Neural cell (in vitro differentiated cells): ENCODE measurements around the gene SYCP2. TPM values are rescaled to one million over a fixed set of nuclear protein-coding genes. Genes with fewer than 3 reads are reported as not detected.

Experiments
- H2AFZ ChIP-seq: fragments of 200-600, 300-800 bp; sonication (generic), shearing (Covaris generic); 2 replicates; pipeline ENCODE4 v1.6.0; 2014; ENCODE audit warnings: low read depth, mild to moderate bottlenecking, antibody characterized with exemption, low read length, moderate library complexity
- H3F3A ChIP-seq: fragments of 200-600 bp; shearing (Covaris generic); 2 replicates; pipeline ENCODE4 v1.6.1; 2016; ENCODE audit warnings: mild to moderate bottlenecking, moderate library complexity, mixed read lengths, antibody characterized with exemption, low read length; ENCODE audit not compliant: insufficient read depth, poor library complexity, severe bottlenecking
- H3K27ac ChIP-seq: fragments of 200-600, 300-800 bp; sonication (generic), shearing (Covaris generic); 2 replicates; pipeline ENCODE4 v1.5.1; 2014; ENCODE audit warnings: mild to moderate bottlenecking, low read length, moderate library complexity
- H3K27me3 ChIP-seq: fragments of 300-800, 200-600 bp; sonication (generic), shearing (Covaris generic); 2 replicates; pipeline ENCODE4 v1.6.0; 2014; ENCODE audit warnings: mild to moderate bottlenecking, low read depth, low read length, moderate library complexity; ENCODE audit not compliant: insufficient read depth
- H3K36me3 ChIP-seq: fragments of 300-800, 200-600 bp; sonication (generic), shearing (Covaris generic); 2 replicates; pipeline ENCODE4 v1.5.1; 2014; ENCODE audit warnings: mild to moderate bottlenecking, antibody characterized with exemption, low read length, moderate library complexity; ENCODE audit not compliant: insufficient read depth
- H3K4me2 ChIP-seq: fragments of 300-800, 200-600 bp; sonication (generic), shearing (Covaris generic); 2 replicates; pipeline ENCODE4 v1.6.0; 2014; ENCODE audit warnings: mild to moderate bottlenecking, low read length
- H3K4me3 ChIP-seq: fragments of 300-800, 200-600 bp; sonication (generic), shearing (Covaris generic); 2 replicates; pipeline ENCODE4 v1.5.1; 2014; ENCODE audit warnings: mild to moderate bottlenecking, low read length, moderate library complexity
- H3K79me2 ChIP-seq: fragments of 200-600 bp; shearing (Covaris generic); replicated peaks from 2 replicates; pipeline ENCODE4 v1.6.0; 2014; ENCODE audit warnings: mild to moderate bottlenecking, low read length, moderate library complexity; ENCODE audit not compliant: insufficient read depth
- H3K9ac ChIP-seq: fragments of 300-800, 200-600 bp; sonication (generic), shearing (Covaris generic); 2 replicates; pipeline ENCODE4 v1.6.1; 2016; ENCODE audit warnings: mild to moderate bottlenecking, low read length, mixed read lengths
- H3K9me2 ChIP-seq: fragments of 200-600 bp; shearing (Covaris generic); 2 replicates; pipeline ENCODE4 v1.6.1; 2016; ENCODE audit warnings: mild to moderate bottlenecking, low read length, mixed read lengths; ENCODE audit not compliant: insufficient read depth
- H3K9me3 ChIP-seq: fragments of 200-600, 300-800 bp; sonication (generic), shearing (Covaris generic); 2 replicates; pipeline ENCODE4 v1.6.1; 2016; ENCODE audit warnings: mild to moderate bottlenecking, mixed run types, low read length, moderate library complexity, mixed read lengths
- H4K20me1 ChIP-seq: fragments of 200-600 bp; shearing (Covaris generic); 2 replicates; pipeline ENCODE4 v1.6.1; 2016; ENCODE audit warnings: mild to moderate bottlenecking, mixed run types; ENCODE audit not compliant: insufficient read depth
- CTCF ChIP-seq: fragments of 450-650 bp; IDR thresholded peaks from 2 replicates; pipeline ENCODE4 v1.5.1; 2014; ENCODE audit warnings: antibody characterized with exemption, mild to moderate bottlenecking, moderate library complexity; ENCODE audit not compliant: poor library complexity, severe bottlenecking
- EP300 ChIP-seq: fragments of 450-650 bp; conservative IDR thresholded peaks from 2 replicates; pipeline ENCODE4 v1.6.1; 2014; ENCODE audit warnings: antibody characterized with exemption, mild to moderate bottlenecking, moderate library complexity; ENCODE audit not compliant: poor library complexity, severe bottlenecking
- EZH2 ChIP-seq: fragments of 200-600, 300-800 bp; shearing (Covaris generic), sonication (generic); IDR thresholded peaks from 2 replicates; pipeline ENCODE4 v1.6.1; 2014; ENCODE audit warnings: antibody characterized with exemption, low read length, borderline replicate concordance, mild to moderate bottlenecking; ENCODE audit not compliant: insufficient read depth, poor library complexity, severe bottlenecking
- MXI1 ChIP-seq: fragments of 450-650 bp; conservative IDR thresholded peaks from 2 replicates; pipeline ENCODE4 v1.6.1; 2014; ENCODE audit warnings: antibody characterized with exemption, mild to moderate bottlenecking; ENCODE audit not compliant: poor library complexity, severe bottlenecking
- POLR2AphosphoS5 ChIP-seq: IDR thresholded peaks from 2 replicates; pipeline ENCODE4 v1.6.1; 2012
- RAD21 ChIP-seq: fragments of 450-650 bp; conservative IDR thresholded peaks from 2 replicates; pipeline ENCODE4 v1.6.1; 2014; ENCODE audit warnings: antibody characterized with exemption, mild to moderate bottlenecking, moderate library complexity
- REST ChIP-seq: IDR thresholded peaks from 2 replicates; pipeline ENCODE4 v1.6.1; 2012; ENCODE audit warnings: borderline replicate concordance
- SMC3 ChIP-seq: fragments of 450-650 bp; conservative IDR thresholded peaks from 2 replicates; pipeline ENCODE4 v1.6.1; 2014; ENCODE audit warnings: antibody characterized with exemption, mild to moderate bottlenecking, moderate library complexity; ENCODE audit not compliant: poor library complexity
- TAF1 ChIP-seq: IDR thresholded peaks from 2 replicates; pipeline ENCODE4 v1.6.1; 2012; ENCODE audit warnings: low read depth
- polyA plus RNA-seq: library from polyadenylated mRNA; depleted of rRNA; stranded (reverse); fragments of >200 nt; gene quantifications from 2 replicates; pipeline ENCODE4 v1.2.3, GENCODE V29; 2014

Gene SYCP2
- polyA plus RNA-seq, 1 donor from 2014 or later = 1.4 TPM

GRCh38 chr20:59818911-59819310 lies 114.5 kb downstream of the SYCP2 start (continued):
- no peak for TF ChIP-seq CTCF

GRCh38 chr20:59817846-59818615 lies 115.4 kb downstream of the SYCP2 start:
- no peaks in the 10 kb centered on the region for H3K36me3 ChIP-seq
- no peaks in the 10 kb centered on the region for H3K9me2 ChIP-seq
- H3K27ac ChIP-seq = no peak overlapping the region
- no peaks in the 10 kb centered on the region for H3F3A ChIP-seq
- no peaks in the 10 kb centered on the region for H3K79me2 ChIP-seq
- H3K27me3 ChIP-seq = no peaks in the 10 kb centered on the region
- no peak overlapping the region for H3K9ac ChIP-seq
- TF ChIP-seq CTCF (no peak), MXI1 (no peak), POLR2AphosphoS5 (no peak), TAF1 (no peak), EP300 (no peak), SMC3 (no peak), EZH2 (no peak), REST (no peak), RAD21 (no peak)
- H4K20me1 ChIP-seq = no peaks in the 10 kb centered on the region
- no peak overlapping the region for H3K4me2 ChIP-seq
- no peak overlapping the region for H3K4me3 ChIP-seq
- no peak overlapping the region for H2AFZ ChIP-seq
- H3K9me3 ChIP-seq = peaks cover 4% of the 10 kb centered on the region
